Activated gamma-delta T cell treated with anti-CD3 and anti-CD28 coated beads, Interleukin-2, amount 50 U/mL, for 16 hours (primary cell): Measurements from ENCODE around the gene CDH5.
"Not testable (repeated sequence)": the region's sequence is repeated elsewhere in the genome, so short reads cannot be mapped to it uniquely, and the experiment has no call there.

Source experiments
- DNase-seq: peaks from one replicate; pipeline ENCODE4 v3.0.0-alpha.2; 2020; ENCODE audit warnings: low read depth

Gene CDH5, protein sequence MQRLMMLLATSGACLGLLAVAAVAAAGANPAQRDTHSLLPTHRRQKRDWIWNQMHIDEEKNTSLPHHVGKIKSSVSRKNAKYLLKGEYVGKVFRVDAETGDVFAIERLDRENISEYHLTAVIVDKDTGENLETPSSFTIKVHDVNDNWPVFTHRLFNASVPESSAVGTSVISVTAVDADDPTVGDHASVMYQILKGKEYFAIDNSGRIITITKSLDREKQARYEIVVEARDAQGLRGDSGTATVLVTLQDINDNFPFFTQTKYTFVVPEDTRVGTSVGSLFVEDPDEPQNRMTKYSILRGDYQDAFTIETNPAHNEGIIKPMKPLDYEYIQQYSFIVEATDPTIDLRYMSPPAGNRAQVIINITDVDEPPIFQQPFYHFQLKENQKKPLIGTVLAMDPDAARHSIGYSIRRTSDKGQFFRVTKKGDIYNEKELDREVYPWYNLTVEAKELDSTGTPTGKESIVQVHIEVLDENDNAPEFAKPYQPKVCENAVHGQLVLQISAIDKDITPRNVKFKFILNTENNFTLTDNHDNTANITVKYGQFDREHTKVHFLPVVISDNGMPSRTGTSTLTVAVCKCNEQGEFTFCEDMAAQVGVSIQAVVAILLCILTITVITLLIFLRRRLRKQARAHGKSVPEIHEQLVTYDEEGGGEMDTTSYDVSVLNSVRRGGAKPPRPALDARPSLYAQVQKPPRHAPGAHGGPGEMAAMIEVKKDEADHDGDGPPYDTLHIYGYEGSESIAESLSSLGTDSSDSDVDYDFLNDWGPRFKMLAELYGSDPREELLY

DNA sequence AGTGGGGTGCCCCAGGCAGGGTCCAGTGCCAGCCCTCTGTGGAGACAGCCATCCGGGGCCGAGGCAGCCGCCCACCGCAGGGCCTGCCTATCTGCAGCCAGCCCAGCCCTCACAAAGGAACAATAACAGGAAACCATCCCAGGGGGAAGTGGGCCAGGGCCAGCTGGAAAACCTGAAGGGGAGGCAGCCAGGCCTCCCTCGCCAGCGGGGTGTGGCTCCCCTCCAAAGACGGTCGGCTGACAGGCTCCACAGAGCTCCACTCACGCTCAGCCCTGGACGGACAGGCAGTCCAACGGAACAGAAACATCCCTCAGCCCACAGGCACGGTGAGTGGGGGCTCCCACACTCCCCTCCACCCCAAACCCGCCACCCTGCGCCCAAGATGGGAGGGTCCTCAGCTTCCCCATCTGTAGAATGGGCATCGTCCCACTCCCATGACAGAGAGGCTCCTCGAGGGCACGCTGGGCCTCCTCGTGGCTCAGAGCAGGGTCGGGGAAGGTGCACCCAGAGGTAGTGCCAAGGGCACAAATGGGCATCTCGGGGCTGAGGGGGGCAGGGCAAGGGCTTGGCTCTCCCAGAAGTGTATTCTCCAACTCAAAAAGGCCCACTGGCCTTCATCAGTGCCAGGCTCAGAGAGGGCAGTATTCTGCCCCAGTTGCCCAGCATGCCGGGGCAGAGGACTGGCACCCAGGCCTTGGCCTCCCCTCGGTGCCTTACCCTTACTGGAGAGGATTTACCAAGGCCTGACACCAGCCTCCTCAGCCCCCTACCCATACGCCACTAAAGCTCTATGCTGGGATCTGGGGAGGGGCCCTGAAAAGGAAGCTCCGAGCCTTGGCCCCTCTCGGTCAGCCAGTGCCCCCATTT is at the start of gene CDH5:
Gene CDH5, plus strand, starts transcription at position 259 of the 867 bp plus-strand sequence. CDS start 12,647 bp downstream, outside the sequence.
- no peak for DNase-seq

DNA sequence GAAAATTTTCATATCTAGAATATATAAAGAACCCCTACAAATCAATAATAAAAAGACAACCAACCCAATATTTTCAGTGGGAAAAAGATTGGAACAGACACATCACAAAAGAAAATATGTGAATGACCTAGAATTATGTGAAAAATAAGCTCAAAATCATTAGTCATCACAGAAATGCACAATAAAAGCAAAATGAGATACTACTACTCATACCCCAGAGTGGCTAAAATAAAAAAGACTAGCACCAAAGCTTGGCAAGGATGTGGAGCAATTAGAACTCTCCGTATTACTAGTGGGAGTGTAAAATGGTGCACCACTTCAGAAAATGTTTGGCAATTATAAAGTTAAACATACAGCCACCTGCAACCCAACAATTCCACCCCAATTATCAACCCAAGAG is 48.0 kb upstream of the CDH5 start:
- DNase-seq: no peak

- no peak for DNase-seq
These were observed 45.7 kb upstream of the CDH5 start for GRCh38 chr16:66320774-66321173.

- DNase-seq: no peak
These were observed 44.3 kb upstream of the CDH5 start for GRCh38 chr16:66322174-66322573.

DNA sequence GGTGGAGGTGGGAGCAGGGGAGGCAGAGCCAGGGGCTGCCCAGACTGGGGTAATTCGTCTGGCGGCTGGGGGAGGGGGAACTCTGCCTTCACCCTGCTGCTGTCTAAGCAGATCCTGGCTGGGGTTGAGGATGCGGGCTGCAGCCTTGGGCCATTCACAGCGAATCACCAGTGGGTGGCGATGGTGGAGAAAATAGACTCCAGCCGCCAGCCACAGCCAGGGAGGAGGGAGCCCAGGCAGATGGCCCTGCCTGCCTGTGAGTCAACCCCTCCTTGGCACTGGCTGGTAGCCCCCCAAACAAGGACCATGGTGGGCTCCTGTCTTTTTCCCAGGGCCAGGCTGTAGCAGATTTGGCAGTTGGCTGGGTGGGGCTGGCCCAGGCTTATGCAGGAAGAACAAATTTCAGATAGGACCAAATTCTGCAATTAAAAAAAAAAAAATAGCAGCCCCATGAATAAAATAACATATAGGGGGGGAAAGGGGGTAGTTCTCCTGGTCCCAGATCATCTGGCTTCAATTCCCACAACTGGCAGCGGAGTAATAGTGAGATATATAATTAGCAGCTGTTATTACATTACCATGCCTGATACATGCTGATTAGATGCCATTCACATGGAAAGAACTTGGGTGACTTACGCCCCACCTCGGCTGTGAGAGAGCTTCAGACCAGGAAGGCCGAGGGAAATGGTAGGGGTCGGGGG is 41.5 kb upstream of the CDH5 start:
- no peak for DNase-seq

- DNase-seq: no peak
These were observed 40.6 kb upstream of the CDH5 start for GRCh38 chr16:66325717-66326376.

GRCh38 chr16:66326991-66327513 is 39.4 kb upstream of the CDH5 start:
- no peak for DNase-seq

DNA sequence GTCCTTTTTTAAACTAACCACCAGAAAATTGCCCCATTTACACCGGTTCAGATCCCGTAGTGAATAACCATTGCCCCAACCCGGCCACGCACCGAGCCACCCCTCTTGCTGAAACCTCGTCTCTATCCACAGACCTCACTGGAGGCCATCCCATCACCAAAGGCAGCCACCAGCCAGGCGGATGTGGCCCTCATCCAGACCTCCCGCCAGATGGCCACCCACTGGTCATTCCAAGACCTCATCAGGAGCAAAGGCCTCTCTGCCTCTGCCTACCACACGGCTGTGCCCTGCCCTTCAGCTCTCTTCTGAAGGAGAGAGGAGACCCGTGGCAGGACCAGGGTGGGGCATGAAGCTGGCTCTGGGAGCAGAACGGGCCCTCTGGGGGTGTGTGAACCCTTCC is 38.2 kb upstream of the CDH5 start:
- DNase-seq: no peak

DNA sequence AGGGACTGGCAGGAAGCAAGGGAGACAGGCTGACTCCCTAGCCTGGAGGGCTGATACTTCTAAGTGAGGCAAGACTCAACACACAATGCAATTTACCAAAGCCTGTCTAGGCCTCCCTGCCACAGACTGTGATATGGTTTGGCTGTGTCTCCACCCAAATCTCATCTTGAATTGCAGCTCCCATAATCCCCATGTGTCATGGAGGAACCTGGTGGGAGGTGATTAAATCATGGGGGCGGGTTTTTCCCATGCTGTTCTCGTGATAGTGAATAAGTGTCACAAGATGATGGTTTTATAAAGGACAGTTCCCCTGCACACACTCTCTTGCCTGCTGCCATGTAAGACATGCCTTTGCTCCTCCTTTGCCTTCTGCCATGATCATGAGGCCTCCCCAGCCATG is 35.0 kb upstream of the CDH5 start:
- DNase-seq: not testable (repeated sequence)

GRCh38 chr16:66332634-66333610 is 33.6 kb upstream of the CDH5 start:
- no peak for DNase-seq

DNA sequence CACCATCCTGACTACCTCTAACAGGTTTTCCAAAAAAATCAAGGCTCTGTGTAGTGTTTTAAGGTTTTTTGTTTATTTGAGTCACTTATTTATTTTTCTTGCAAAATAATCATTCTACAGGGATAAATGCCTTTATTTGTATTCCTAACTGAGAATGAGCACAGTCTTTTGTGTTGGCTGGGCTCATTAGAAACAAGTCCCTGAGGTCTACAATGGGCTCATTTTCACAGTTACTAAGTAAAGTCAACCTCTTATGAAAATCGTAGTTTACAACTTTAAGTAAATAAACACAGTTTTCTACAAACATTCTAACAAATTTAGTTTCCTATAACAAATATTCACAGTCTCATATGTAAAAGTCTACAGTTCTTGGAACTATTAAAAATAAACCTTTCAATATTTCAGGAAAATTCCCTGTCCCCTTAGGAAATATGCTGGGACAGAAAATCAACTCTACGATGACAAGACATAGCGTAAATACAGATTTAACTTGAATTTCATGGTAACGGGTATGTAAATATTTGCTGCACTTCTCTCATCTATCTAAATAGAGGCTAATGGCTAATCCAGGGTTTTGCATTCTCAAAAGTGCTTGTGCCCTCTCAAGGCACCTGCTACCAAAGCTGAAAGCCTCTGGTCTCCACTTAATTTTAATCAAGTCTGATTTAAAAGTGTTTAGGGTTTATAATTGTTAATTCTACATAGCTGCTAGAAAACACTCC is 31.5 kb upstream of the CDH5 start:
- DNase-seq: no peak

GRCh38 chr16:66335704-66336329 is 30.7 kb upstream of the CDH5 start:
- DNase-seq: no peak

DNA sequence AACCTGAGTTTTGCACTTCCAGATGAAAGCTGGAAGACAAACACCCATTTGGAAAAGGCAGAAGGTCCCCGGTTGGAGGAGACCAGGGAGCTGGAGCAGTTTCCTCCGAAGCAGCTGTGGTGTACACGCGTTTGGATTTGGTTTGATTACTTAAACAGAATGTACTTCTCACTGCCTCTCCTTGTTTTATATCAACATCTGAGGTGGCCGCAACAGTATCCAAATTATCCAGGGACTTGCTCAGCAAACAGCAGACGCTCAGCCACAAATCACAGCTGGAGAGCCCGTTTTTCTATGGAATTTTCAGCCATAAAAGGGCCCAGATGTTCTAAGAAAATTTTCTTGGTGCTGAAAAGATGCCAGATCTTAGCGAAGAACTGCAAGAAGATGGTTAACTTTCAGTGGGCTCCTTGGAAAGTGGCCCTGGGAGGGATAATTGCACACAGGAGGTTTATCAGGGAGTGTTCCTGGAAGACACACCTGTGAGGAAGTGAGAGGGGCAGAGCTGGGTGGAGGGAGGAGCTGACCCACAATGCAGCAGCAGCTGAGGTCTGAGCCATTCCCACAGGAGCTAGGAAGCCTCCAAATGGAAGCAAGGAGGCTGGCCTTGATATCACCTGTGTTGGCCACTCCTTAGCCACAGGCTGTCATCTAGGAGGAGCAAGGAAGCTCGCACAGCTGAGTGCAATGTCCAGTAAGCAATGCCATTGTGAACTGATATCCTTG is 28.9 kb upstream of the CDH5 start:
- no peak for DNase-seq

DNA sequence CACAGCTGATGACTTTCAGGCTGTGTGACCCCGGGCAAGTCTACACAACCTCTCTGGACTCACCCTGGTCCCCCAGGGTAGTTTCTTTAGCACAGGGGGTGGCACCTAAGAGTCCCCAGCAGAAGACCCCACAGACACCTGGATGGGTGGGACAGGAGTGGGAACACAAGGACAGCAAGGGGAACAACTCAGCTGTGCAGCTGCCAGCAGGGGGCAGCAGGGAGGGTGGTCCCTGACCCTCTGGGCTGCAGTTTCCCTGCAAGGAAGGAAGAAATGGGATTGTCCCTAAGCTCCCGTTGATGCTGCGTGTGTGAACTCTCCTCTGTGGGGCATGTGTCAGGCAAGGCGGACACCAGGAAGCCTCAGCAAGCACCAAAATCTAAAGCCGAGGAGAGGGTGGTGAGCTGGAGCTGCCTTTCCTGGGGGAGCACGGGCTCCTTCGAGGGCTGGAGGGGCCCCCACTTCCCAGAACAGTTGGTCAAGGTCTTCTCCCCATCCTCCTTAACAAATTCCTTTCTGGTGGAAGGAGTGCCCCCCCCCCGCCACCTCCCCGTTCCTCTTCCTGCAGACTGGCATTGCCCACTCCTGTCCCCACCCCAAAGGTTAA is 24.1 kb upstream of the CDH5 start:
- DNase-seq: no peak

GRCh38 chr16:66344533-66345145 is 21.9 kb upstream of the CDH5 start:
- DNase-seq: peak; percentile 20

- no peak for DNase-seq
These were observed 20.3 kb upstream of the CDH5 start for GRCh38 chr16:66346221-66346620.

DNA sequence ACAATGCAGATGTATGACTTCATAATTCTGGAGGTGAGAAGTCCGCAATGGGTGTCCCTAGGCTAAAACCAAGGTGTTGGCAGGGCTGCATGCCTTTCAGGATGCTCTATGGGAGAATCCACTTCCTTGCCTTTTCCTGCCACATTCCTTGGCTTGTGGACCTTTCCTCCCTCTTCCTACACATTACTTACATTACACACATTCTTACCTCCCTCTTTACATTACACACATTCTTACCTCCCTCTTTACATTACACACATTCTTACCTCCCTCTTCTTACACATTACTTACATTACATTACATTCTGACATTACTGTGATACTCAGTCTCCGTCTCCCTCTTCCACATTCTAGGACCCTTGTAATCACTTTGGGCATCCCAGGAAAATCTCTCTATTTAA is 14.2 kb upstream of the CDH5 start:
- no peak for DNase-seq
